ENCODE measurements around the gene PTBP2. TPM values are rescaled to one million over a fixed set of nuclear protein-coding genes. Genes with fewer than 3 reads are reported as not detected.

The PTBP2 gene
- total and polyA plus RNA-seq, 8 donors: 4.5 to 376 (median 26.0) TPM

DNA sequence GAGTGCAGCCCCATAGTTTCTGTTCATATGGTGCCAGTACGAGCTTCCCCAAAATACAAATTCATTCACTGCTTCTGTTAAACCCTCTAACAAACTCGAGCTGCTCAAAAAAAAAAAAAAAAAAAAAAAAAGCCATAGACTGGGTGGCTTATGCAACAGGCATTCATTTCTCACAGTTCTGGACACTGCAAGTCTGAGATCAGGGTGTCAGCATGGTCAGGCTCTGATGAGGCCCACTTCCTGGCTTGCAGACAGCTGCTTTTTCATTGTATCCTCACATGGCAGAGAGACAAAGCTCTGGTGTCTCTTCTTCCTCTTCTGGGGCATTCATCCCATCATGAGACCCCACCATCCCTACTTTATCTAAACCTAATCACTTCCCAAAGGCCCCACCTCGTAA is 121.6 kb downstream of the PTBP2 start:
- Histone ChIP-seq H3K36me3 (no peaks in the 10 kb centered on the region), H3K4me3 (no peak overlapping the region), H3K4me1 (no peaks in the 10 kb centered on the region), H3K27ac (no peak overlapping the region), H3K27me3 (no peaks in the 10 kb centered on the region), H3K9me3 (no peaks in the 10 kb centered on the region)
- intact Hi-C loops (cut with DNase I; ENCODE audit: low total_unique reads): no loop called here
- WGBS, 5 donors: 73 to 84% (median 79%) methylated on average over 3 of the region's 3 CpGs
- DNase-seq: peak in 1 of 2 donors; percentile 22
- no peak for TF ChIP-seq EP300 (IDR thresholded peaks at IDR 0.05)

DNA sequence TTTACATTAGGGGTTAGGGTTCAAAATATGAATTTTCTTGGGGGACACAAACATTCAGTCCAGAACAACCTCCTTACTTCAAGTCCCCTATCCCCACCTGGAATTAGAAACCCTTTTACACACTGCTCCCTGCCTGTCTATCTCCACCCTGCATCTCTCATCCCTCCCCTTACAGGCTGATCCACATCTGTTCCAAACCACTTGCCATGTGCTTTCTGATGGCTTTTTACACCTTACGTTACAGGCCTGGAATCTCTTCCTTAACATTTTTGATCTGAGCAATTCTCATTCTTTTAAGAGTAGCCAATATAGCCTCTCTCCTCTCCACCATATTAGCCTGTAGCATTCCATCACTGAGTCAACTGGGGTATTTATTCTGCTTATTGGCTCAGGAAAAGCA is 122.0 kb downstream of the PTBP2 start:
- TF ChIP-seq, protein P1, sequence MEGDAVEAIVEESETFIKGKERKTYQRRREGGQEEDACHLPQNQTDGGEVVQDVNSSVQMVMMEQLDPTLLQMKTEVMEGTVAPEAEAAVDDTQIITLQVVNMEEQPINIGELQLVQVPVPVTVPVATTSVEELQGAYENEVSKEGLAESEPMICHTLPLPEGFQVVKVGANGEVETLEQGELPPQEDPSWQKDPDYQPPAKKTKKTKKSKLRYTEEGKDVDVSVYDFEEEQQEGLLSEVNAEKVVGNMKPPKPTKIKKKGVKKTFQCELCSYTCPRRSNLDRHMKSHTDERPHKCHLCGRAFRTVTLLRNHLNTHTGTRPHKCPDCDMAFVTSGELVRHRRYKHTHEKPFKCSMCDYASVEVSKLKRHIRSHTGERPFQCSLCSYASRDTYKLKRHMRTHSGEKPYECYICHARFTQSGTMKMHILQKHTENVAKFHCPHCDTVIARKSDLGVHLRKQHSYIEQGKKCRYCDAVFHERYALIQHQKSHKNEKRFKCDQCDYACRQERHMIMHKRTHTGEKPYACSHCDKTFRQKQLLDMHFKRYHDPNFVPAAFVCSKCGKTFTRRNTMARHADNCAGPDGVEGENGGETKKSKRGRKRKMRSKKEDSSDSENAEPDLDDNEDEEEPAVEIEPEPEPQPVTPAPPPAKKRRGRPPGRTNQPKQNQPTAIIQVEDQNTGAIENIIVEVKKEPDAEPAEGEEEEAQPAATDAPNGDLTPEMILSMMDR (IDR thresholded peaks at IDR 0.05): no peak
- no peak for TF ChIP-seq EP300 (IDR thresholded peaks at IDR 0.05)
- no peak for TF ChIP-seq POLR2AphosphoS5 (IDR thresholded peaks at IDR 0.05)
- TF ChIP-seq POLR2A (IDR thresholded peaks at IDR 0.05): no peak
- intact Hi-C loops (cut with DNase I; ENCODE audit: low total_unique reads): no loop called here

DNA sequence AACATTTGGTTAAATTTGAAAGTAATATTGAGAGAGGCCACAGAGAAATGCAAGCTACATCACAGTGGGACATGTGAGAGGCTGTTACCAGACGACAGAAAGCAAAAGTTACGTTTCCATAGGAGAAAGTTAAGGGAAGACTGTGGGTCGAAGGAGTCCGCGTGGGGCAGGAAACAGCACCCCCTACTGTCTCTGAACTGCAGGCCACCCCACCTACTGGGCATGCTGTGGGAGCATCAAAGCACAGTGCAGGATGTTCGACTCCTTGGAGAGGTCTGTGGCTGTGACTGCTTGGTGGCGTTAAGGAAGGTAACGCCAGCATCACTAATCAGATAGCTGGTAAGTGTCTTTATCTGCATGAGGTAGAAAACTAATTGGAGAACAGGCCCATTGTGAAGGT is 123.9 kb downstream of the PTBP2 start:
- no peaks in the 10 kb centered on the region for H3K27me3 ChIP-seq
- no peaks in the 10 kb centered on the region for H3K4me1 ChIP-seq
- no peak overlapping the region for H3K4me3 ChIP-seq
- H3K9me3 ChIP-seq: no peaks in the 10 kb centered on the region
- intact Hi-C loops (cut with DNase I; ENCODE audit: low total_unique reads): no loop called here
- WGBS, 5 donors: 45 to 64% (median 57%) methylated on average over 8 of the region's 8 CpGs
- H3K36me3 ChIP-seq: no peaks in the 10 kb centered on the region
- no peak overlapping the region for H3K27ac ChIP-seq
- TF ChIP-seq EP300 (IDR thresholded peaks at IDR 0.05): no peak
- TF ChIP-seq, protein P1 (IDR thresholded peaks at IDR 0.05): peak in 5 of 7 experiments; percentile 23 to 54 (median 47)
- DNase-seq: peak; percentile 47 to 53

More for the DNA sequence above, 122.0 kb downstream of the PTBP2 start:
- H3K36me3 ChIP-seq: no peaks in the 10 kb centered on the region
- H3K27ac ChIP-seq: no peak overlapping the region
- no peaks in the 10 kb centered on the region for H3K4me1 ChIP-seq
- no peak overlapping the region for H3K4me3 ChIP-seq
- H3K9me3 ChIP-seq: no peaks in the 10 kb centered on the region
- no peak for DNase-seq
- no peaks in the 10 kb centered on the region for H3K27me3 ChIP-seq
- 90 to 100% (median 96%) methylated on average over 1 of the region's 1 CpG for WGBS, 5 donors

DNA sequence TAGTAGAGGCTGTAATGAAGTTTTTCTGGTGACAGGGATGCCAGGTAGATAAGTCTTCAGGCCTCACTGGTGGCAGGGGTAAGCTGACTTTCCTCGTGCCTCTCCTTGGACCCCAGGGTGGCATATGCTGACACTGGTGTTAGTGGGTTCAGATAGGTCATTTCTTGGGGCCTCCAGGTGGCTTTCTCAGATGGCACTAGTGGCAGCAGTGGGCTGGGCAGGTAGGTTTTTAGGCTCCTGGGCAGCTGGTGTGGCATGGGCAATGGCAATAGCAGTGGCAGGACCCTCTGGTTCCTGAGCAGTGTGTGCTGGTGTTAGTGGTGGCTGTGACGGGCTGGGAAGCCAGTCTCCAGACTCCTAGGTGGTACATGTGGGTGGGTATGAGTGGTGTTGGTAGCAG is 140.3 kb downstream of the PTBP2 start:
- no peaks in the 10 kb centered on the region for H3K36me3 ChIP-seq
- no peak for DNase-seq
- 82 to 94% (median 93%) methylated on average over 2 of the region's 2 CpGs for WGBS, 5 donors
- H3K4me1 ChIP-seq: peaks cover 0 to 8% (median 0%) of the 10 kb centered on the region in 4 donors
- H3K27ac ChIP-seq: no peak overlapping the region
- TF ChIP-seq, protein P1 (IDR thresholded peaks at IDR 0.05): no peak
- TF ChIP-seq POLR2AphosphoS5 (IDR thresholded peaks at IDR 0.05): no peak
- TF ChIP-seq EP300 (IDR thresholded peaks at IDR 0.05): no peak
- TF ChIP-seq POLR2A (IDR thresholded peaks at IDR 0.05): no peak
- intact Hi-C loops (cut with DNase I; ENCODE audit: low total_unique reads): no loop called here
- H3K27me3 ChIP-seq: no peaks in the 10 kb centered on the region
- H3K9me3 ChIP-seq: no peaks in the 10 kb centered on the region
- H3K4me3 ChIP-seq: no peak overlapping the region

DNA sequence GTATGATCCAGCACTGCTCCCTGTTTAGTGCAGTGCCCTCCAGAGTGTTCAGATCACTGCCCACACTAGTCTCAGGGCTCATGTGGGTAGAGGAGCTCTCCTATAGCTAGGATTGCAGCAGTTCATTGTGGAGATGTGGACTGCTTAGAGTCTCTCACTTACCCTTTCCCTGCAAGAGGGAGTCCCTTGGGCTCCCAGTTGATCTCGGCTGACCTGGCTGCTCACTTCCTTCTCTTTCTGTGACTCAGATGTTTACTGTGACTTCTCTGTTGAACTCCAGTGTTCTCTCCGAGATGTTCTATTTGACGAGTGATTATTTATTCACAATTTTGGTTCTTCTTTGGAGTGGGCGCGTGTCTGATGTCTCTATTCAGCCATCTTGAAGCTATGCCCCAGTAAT is 141.9 kb downstream of the PTBP2 start:
- intact Hi-C loops (cut with DNase I; ENCODE audit: low total_unique reads): no loop called here
- Histone ChIP-seq H3K27ac (no peak overlapping the region), H3K4me3 (no peak overlapping the region), H3K4me1 (peaks cover 0 to 8% (median 0%) of the 10 kb centered on the region in 4 donors), H3K27me3 (no peaks in the 10 kb centered on the region), H3K9me3 (no peaks in the 10 kb centered on the region), H3K36me3 (no peaks in the 10 kb centered on the region)
- TF ChIP-seq, protein P1 (IDR thresholded peaks at IDR 0.05): no peak
- TF ChIP-seq EP300 (IDR thresholded peaks at IDR 0.05) (no peak), POLR2AphosphoS5 (IDR thresholded peaks at IDR 0.05) (no peak), POLR2A (IDR thresholded peaks at IDR 0.05) (no peak)
- DNase-seq: no peak
- WGBS, 5 donors: 72 to 82% (median 78%) methylated on average over 5 of the region's 5 CpGs

Data from stomach (tissue), 9 donors.